ENCODE results near the gene ROR1.

ROR1 gene

DNA sequence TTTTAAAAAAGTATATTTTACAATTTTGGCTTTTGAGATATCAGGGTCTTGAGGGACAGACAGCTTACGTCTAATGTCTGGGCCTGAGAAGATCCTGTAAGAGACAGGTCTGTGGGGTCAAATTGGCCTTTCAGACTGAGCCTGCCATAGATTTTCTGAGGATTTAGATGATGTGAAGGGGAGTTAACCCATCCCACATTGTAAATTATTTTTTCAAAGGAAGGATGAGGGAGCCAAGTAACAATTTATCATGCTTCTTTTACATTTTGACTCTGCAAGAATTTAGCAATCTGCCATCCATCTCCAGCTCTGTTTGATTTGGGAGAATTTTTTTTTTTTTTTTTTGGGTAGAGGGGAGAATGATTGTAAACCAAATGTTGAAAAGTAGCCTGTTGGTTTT, 160.9 kb downstream of the ROR1 start:
- Histone ChIP-seq H3K9me3 (ENCODE audit: control insufficient read depth, low read depth, low read length) (no peaks in the 10 kb centered on the region), H3K36me3 (ENCODE audit: control insufficient read depth, low read depth, low read length) (no peaks in the 10 kb centered on the region), H3K27ac (ENCODE audit: low read length) (no peak overlapping the region), H3K27me3 (ENCODE audit: control insufficient read depth, insufficient read depth, low read length) (no peaks in the 10 kb centered on the region), H3K9ac (ENCODE audit: low read length) (no peak overlapping the region), H3K4me3 (ENCODE audit: low read length) (no peak overlapping the region), H3K4me1 (ENCODE audit: control insufficient read depth, low read depth, low read length) (no peaks in the 10 kb centered on the region)

DNA sequence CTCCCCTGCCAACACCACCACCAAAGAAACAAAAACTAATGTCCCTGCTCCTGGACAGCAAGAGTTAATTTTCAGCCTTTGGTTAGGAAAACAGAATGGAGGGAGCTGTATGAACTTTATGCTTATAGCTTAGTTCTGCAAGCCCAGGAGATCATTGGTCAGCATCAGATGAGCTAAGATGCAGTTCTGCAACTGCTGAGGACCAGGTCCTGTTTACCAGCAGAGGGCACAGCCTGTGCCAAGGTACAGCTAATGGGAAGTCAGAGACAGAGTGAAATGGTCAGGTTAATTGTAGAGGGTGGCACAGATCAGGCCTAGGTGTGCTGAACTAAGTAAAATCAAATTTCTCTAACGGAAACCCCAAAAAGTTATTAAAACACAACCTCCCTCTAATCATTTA, 161.3 kb downstream of the ROR1 start:
- H3K4me1 ChIP-seq (ENCODE audit: control insufficient read depth, low read depth, low read length) = no peaks in the 10 kb centered on the region
- no peaks in the 10 kb centered on the region for H3K27me3 ChIP-seq (ENCODE audit: control insufficient read depth, insufficient read depth, low read length)
- no peaks in the 10 kb centered on the region for H3K36me3 ChIP-seq (ENCODE audit: control insufficient read depth, low read depth, low read length)
- no peak overlapping the region for H3K9ac ChIP-seq (ENCODE audit: low read length)
- no peak overlapping the region for H3K4me3 ChIP-seq (ENCODE audit: low read length)
- no peaks in the 10 kb centered on the region for H3K9me3 ChIP-seq (ENCODE audit: control insufficient read depth, low read depth, low read length)
- no peak overlapping the region for H3K27ac ChIP-seq (ENCODE audit: low read length)

DNA sequence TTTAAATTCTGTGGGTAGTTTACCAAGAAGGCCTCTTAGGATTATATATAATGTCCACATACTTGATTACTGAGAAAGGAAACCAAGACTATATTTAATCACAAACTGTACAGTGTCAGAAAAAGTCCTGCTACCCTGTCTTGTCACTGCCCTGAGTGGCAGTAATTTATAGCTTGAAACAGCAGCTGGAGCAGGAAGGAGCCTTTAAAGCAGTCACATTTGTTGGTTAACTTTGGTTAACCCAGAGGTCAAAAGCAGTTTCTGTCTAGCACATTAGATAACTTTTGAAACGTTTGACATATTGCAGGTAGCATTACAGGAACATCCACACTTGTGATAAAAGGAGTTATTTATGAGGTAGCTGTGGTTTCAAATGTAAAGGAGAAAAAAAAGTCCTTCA, 161.7 kb downstream of the ROR1 start:
- no peak overlapping the region for H3K4me3 ChIP-seq (ENCODE audit: low read length)
- H3K9me3 ChIP-seq (ENCODE audit: control insufficient read depth, low read depth, low read length) = no peaks in the 10 kb centered on the region
- H3K4me1 ChIP-seq (ENCODE audit: control insufficient read depth, low read depth, low read length) = no peaks in the 10 kb centered on the region
- no peak overlapping the region for H3K27ac ChIP-seq (ENCODE audit: low read length)
- H3K36me3 ChIP-seq (ENCODE audit: control insufficient read depth, low read depth, low read length) = no peaks in the 10 kb centered on the region
- H3K27me3 ChIP-seq (ENCODE audit: control insufficient read depth, insufficient read depth, low read length) = no peaks in the 10 kb centered on the region
- no peak overlapping the region for H3K9ac ChIP-seq (ENCODE audit: low read length)

DNA sequence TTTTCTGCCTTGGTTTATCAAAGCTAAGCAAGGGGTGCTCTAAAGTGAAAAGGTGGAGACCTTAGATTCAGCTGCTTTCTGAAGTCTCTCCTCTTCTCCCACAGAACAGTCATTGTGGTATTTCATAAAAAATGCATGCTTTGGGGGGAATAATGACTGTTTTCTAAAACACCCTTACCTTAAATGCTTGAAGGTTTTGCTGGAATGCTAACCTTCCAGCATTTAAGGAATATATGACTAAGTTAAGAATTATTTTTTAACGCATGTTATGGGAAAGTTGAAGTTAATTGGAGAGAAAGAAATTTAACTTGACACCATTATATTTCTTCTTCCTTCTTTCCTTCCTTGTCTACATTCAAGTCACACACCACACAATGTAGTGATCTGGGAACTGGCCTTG, 162.5 kb downstream of the ROR1 start:
- no peak overlapping the region for H3K4me3 ChIP-seq (ENCODE audit: low read length)
- H3K9me3 ChIP-seq (ENCODE audit: control insufficient read depth, low read depth, low read length) = no peaks in the 10 kb centered on the region
- H3K27ac ChIP-seq (ENCODE audit: low read length) = no peak overlapping the region
- H3K4me1 ChIP-seq (ENCODE audit: control insufficient read depth, low read depth, low read length) = no peaks in the 10 kb centered on the region
- no peaks in the 10 kb centered on the region for H3K27me3 ChIP-seq (ENCODE audit: control insufficient read depth, insufficient read depth, low read length)
- H3K36me3 ChIP-seq (ENCODE audit: control insufficient read depth, low read depth, low read length) = no peaks in the 10 kb centered on the region
- no peak overlapping the region for H3K9ac ChIP-seq (ENCODE audit: low read length)

DNA sequence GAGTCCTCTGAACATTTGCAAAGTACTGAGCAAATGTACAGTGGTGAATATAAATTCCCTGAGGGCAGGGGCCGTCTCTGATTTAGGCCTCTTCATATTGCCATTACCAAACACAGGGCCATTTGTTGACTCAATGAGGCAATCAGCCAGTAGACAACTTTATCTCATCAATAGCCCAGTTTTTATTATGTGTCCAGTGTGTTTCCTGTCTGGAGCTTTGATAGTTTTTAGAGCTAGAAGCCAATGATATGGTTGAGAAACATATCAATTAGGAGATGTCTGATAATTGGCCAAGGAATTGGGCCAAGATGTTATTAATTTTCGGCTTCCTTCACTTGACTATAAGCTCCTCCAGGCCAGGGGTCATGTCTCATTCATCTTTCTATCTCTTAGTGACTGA, 163.0 kb downstream of the ROR1 start:
- no peaks in the 10 kb centered on the region for H3K27me3 ChIP-seq (ENCODE audit: control insufficient read depth, insufficient read depth, low read length)
- no peaks in the 10 kb centered on the region for H3K4me1 ChIP-seq (ENCODE audit: control insufficient read depth, low read depth, low read length)
- H3K36me3 ChIP-seq (ENCODE audit: control insufficient read depth, low read depth, low read length) = no peaks in the 10 kb centered on the region

DNA sequence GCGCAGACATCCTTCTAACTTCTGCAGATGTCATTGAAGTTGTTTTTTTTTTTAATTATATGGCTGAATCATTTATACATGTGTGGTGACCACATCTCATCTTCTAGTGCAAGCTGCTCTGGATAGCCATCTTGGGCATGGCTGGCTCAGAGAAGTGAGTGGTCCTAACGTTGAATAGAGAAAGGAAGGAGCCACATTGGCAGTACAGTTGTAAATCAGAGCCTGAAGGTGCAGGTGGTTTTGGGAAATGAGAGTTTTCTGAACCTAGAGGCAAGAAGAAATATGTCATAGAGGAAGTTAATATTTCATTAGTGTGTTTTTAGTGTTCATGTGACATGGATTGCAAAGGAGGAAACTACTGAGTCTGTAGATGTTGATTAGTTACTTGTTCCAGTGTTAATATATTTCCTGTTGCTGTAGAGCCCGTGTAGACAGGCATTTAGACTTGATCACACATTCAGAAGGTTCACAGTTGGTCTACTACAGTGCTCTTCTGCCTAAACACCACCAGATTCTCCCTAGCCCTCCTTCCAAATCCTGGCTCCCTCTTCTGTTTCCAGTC, 163.7 kb downstream of the ROR1 start:
- Histone ChIP-seq H3K4me1 (ENCODE audit: control insufficient read depth, low read depth, low read length) (no peaks in the 10 kb centered on the region), H3K27ac (ENCODE audit: low read length) (no peak overlapping the region), H3K9me3 (ENCODE audit: control insufficient read depth, low read depth, low read length) (no peaks in the 10 kb centered on the region), H3K4me3 (ENCODE audit: low read length) (no peak overlapping the region), H3K27me3 (ENCODE audit: control insufficient read depth, insufficient read depth, low read length) (no peaks in the 10 kb centered on the region), H3K36me3 (ENCODE audit: control insufficient read depth, low read depth, low read length) (no peaks in the 10 kb centered on the region), H3K9ac (ENCODE audit: low read length) (no peak overlapping the region)

More for the DNA sequence above, 163.0 kb downstream of the ROR1 start:
- H3K9me3 ChIP-seq (ENCODE audit: control insufficient read depth, low read depth, low read length) = no peaks in the 10 kb centered on the region
- no peak overlapping the region for H3K9ac ChIP-seq (ENCODE audit: low read length)
- H3K4me3 ChIP-seq (ENCODE audit: low read length) = no peak overlapping the region
- H3K27ac ChIP-seq (ENCODE audit: low read length) = no peak overlapping the region

DNA sequence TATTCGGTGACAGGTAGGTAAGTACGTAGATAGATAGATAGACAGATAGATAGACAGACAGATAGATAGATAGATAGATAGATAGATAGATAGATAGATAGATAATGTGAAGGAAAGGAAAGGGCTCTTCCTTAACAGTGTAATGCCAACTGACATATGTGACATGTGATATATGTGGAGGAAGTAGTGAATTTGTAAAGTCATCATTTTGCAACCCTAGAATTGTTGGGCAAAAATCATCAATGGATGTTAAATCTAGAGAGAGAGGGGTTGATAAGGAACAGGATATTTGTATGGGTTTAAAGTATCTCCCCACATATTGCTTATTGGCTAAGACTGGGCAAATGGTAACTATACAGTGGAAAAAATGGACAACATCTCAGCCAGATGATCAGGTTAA, 166.6 kb downstream of the ROR1 start:
- Histone ChIP-seq H3K4me3 (ENCODE audit: low read length) (no peak overlapping the region), H3K9me3 (ENCODE audit: control insufficient read depth, low read depth, low read length) (no peaks in the 10 kb centered on the region), H3K4me1 (ENCODE audit: control insufficient read depth, low read depth, low read length) (peaks cover 15% of the 10 kb centered on the region), H3K36me3 (ENCODE audit: control insufficient read depth, low read depth, low read length) (no peaks in the 10 kb centered on the region), H3K27me3 (ENCODE audit: control insufficient read depth, insufficient read depth, low read length) (no peaks in the 10 kb centered on the region), H3K27ac (ENCODE audit: low read length) (no peak overlapping the region), H3K9ac (ENCODE audit: low read length) (no peak overlapping the region)

DNA sequence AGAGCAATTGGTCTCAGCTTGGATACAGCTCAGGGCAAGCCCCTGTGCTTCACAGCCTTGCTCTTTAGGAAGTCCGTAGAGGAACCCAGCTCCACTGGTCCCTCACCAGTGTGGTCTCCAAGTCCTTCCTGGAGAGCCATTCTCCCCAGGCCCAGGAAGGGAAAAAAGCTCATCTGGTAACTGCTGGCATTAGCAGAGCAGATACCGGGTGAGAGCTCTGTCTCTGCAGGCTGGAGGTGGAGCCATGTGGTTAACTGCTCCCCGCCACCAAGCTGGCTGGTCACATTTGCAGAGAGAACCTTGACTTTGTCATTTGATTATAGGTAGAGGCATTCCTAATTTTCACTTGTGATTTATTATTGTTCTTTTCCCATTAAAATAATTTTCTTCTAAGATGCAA, 169.6 kb downstream of the ROR1 start:
- Histone ChIP-seq H3K9me3 (ENCODE audit: control insufficient read depth, low read depth, low read length) (no peaks in the 10 kb centered on the region), H3K9ac (ENCODE audit: low read length) (no peak overlapping the region), H3K4me1 (ENCODE audit: control insufficient read depth, low read depth, low read length) (peaks cover 15% of the 10 kb centered on the region), H3K27ac (ENCODE audit: low read length) (no peak overlapping the region), H3K4me3 (ENCODE audit: low read length) (no peak overlapping the region), H3K27me3 (ENCODE audit: control insufficient read depth, insufficient read depth, low read length) (no peaks in the 10 kb centered on the region), H3K36me3 (ENCODE audit: control insufficient read depth, low read depth, low read length) (no peaks in the 10 kb centered on the region)

DNA sequence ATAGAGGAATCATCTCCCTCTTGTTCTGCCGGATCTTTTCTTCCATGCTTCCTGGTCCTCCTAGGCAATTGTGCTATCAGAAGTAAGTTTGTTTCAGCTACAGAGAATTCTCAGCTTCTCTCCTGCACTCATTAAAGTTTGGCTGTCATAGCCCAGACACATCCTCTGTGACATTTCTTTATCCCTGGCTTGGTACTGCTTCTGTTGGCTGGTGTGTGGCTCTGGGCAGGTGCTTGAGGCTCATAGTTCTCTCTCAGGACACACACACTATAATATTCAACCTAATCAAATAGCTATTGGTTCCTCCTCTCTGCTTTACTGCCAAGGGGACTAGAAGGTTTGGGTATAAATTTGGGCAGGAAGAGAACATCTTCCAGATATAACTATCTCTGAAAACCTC, 172.1 kb downstream of the ROR1 start:
- no peak overlapping the region for H3K4me3 ChIP-seq (ENCODE audit: low read length)
- H3K27ac ChIP-seq (ENCODE audit: low read length) = no peak overlapping the region
- H3K9me3 ChIP-seq (ENCODE audit: control insufficient read depth, low read depth, low read length) = no peaks in the 10 kb centered on the region
- H3K9ac ChIP-seq (ENCODE audit: low read length) = no peak overlapping the region
- H3K27me3 ChIP-seq (ENCODE audit: control insufficient read depth, insufficient read depth, low read length) = no peaks in the 10 kb centered on the region
- H3K4me1 ChIP-seq (ENCODE audit: control insufficient read depth, low read depth, low read length) = peaks cover 22% of the 10 kb centered on the region
- no peaks in the 10 kb centered on the region for H3K36me3 ChIP-seq (ENCODE audit: control insufficient read depth, low read depth, low read length)

DNA sequence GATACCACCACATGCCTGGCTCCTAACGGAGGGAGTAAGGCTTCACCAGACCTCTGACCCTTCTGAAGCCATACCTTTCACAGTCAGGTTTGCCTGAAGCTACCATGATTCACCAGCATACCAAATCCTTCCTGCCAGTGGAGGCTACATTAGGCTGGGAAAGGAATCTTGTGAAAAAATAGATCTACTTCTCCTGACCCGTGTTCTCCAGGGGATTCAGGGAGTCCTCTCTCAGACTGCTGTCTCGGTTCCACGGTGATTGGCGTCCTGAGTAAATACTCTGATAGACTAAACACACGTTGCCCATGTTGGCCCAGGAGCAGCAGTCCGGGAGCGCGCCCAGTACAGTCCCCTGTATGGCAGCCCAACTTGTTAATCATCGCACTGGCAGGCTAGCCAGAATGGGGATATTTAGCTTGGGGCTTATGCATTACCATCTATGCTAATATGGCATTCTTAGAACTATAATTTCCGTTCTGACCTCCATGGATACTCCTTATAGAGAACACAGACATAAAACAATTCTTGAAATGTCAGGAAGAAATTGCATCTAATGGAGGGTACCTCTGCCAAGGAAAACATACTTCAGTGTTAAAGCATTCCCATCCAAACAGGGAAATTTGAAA, 173.2 kb downstream of the ROR1 start:
- Histone ChIP-seq H3K4me3 (ENCODE audit: low read length) (no peak overlapping the region), H3K36me3 (ENCODE audit: control insufficient read depth, low read depth, low read length) (no peaks in the 10 kb centered on the region), H3K27ac (ENCODE audit: low read length) (no peak overlapping the region), H3K4me1 (ENCODE audit: control insufficient read depth, low read depth, low read length) (peaks cover 26% of the 10 kb centered on the region), H3K27me3 (ENCODE audit: control insufficient read depth, insufficient read depth, low read length) (no peaks in the 10 kb centered on the region), H3K9me3 (ENCODE audit: control insufficient read depth, low read depth, low read length) (no peaks in the 10 kb centered on the region), H3K9ac (ENCODE audit: low read length) (no peak overlapping the region)

DNA sequence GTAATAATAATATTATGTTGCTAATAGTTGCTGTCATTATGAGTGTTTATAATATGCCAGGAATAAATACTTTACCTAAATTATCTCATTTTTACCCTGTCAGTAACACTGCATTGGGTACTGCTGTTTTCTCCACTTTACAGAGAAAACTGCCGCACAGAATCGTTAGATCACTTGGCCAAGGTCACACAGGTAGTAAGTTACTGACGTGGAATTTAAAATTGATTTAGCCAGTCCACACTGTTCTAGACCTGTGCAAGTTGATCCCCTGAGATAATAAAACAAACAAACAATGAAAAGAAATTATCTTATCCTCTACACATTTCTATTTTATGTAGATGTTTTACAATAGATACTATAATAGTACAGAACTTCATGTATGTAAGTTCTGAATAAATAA, 174.1 kb downstream of the ROR1 start:
- Histone ChIP-seq H3K9me3 (ENCODE audit: control insufficient read depth, low read depth, low read length) (no peaks in the 10 kb centered on the region), H3K27me3 (ENCODE audit: control insufficient read depth, insufficient read depth, low read length) (no peaks in the 10 kb centered on the region), H3K4me1 (ENCODE audit: control insufficient read depth, low read depth, low read length) (peaks cover 26% of the 10 kb centered on the region), H3K4me3 (ENCODE audit: low read length) (no peak overlapping the region), H3K27ac (ENCODE audit: low read length) (no peak overlapping the region), H3K9ac (ENCODE audit: low read length) (no peak overlapping the region), H3K36me3 (ENCODE audit: control insufficient read depth, low read depth, low read length) (no peaks in the 10 kb centered on the region)

DNA sequence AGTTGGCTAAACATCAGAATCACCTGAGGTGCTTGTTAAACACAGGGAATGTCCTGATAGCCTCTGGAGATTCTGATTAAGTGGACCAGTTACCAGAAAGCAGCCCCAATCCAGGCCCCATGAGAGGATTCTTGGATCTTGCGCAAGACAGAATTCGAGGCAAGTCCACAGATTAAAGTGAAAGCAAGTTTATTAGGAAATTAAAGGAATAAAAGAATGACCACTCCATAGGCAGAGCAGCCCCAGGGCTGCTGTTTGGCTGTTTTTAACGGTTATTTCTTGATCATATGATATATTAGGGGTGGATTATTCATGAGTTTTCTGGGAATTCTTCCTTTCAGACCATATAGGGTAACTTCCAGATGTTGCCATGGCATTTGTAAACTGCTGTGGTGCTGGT, 176.2 kb downstream of the ROR1 start:
- Histone ChIP-seq H3K27me3 (ENCODE audit: control insufficient read depth, insufficient read depth, low read length) (no peaks in the 10 kb centered on the region), H3K27ac (ENCODE audit: low read length) (no peak overlapping the region), H3K9ac (ENCODE audit: low read length) (no peak overlapping the region), H3K4me3 (ENCODE audit: low read length) (no peak overlapping the region), H3K9me3 (ENCODE audit: control insufficient read depth, low read depth, low read length) (peaks cover 8% of the 10 kb centered on the region), H3K4me1 (ENCODE audit: control insufficient read depth, low read depth, low read length) (peaks cover 10% of the 10 kb centered on the region), H3K36me3 (ENCODE audit: control insufficient read depth, low read depth, low read length) (no peaks in the 10 kb centered on the region)

All from iPS-18a (cell line).